CD4-positive, alpha-beta T cell treated with Interleukin-17A for 4 hours (primary cell): ENCODE measurements around the gene SF3B2.
"Not testable (repeated sequence)": the region's sequence is repeated elsewhere in the genome, so short reads cannot be mapped to it uniquely, and the experiment has no call there.

Experiments used
- DNase-seq: peaks from one replicate; pipeline ENCODE4 v3.0.0-alpha.2; 2020; ENCODE audit warnings: mixed read lengths

Gene SF3B2

DNA sequence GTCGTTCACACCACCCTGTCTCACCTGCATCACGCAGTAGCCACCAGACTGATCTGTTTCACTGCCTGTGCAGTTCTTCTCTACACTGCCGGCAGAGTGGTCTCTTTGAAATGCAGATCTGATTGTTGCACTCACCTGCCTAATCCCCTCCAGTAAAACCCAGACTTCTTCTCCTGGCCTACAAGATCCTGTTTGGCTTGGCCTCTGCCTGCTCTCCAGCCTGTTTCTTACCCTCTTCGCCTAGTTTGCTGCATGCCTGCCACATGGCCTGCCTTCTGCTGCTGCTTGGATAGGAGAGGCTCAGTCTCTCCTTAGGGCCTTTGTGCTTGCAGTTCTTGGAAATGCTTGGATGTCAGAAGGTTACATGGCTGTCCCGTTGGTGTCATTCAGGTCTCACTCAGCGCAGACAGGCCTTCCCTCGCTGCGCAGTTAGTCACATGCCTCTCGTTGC lies 59.9 kb downstream of the SF3B2 start:
- peak; percentile 33 for DNase-seq

DNA sequence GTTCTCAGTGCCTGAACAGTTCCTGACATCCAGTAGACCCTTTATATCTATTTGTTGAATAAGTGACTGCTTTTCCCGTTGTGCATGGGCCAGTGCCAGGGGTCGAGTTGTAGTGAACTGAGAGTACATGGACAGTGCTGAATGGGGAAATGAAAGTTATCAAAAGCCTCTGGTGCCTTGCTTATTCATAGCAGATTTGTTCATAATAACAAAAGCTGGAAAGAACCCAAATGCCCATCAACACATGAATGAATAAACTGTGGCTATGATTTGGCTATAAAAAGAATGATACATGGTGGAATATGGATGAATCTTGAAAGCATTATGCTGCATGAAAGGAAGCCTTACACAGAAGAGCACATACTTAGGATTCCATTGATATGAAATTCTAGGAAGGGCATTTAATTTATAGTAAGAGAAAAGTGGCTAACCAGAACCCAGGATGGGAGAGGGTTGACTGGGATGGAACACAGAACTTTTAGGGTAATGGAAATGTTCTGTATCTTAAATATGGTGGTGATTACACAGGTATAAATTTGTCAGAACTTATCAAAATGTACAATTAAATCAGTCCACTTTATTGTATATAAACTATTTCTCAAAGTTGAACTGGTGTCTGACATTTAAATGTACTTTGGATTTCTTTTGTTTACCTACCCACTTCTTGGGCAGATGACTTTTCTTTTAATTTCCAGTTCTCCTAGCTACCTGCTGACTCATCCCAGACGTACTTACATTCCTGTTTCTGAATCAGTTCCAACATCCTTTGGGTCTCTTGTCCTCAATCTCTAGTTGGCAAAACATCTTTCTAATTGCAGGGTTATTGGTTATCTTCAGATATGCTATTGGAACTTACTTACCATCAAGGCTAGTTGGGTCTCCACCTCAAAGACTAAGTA lies 60.7 kb downstream of the SF3B2 start:
- DNase-seq = no peak

DNA sequence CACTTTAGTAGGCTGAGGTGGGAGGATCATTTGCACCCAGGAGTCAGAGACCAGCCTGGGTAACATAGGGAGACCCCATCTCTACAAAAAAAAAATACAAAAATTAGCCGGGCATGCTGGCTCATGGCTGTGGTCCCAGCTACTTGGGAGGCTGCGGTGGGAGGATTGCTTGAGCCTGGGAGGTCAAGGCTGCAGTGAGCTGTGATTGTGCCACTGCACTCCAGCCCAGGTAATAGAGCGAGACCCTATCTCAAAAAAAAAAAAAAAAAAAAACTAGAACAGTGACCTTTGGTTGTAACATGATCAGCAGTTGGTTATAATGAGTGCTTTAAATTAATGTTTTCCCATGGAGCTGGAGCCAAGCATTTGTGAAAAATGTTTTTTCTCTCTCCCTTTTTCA lies 62.8 kb downstream of the SF3B2 start:
- DNase-seq = not testable (repeated sequence)

DNA sequence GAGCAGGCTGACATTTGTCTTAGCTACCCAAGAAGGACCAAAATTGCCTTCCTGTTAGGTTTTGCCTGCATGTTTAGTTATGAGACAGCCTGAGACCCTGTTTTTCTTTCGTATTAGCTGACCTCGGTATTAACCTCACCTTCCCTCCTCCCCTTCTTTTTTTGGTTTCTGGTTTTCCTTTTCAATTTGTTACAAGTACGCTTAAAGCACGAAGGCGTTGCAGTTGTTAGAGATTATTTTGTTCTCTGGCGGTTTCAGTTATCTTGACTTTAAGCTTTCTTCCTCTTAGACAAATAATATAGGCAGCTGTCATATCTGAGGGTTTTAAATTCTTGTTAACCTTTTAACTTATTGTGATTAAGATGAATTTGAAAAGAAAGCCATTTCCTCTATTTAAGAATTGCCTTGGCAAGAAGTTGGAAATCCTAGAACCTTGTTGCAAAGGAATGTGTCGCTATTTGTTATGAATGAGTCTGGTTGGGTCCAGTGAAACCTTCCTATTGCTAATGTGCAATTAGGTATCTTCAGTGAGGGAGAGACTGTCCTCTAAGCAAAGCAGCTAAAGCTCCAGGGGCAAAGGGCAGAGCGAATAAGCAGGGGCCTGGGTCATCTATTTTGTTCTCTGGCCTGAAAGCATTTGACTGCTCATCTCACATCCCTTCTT lies 63.6 kb downstream of the SF3B2 start:
- peak; percentile 35 for DNase-seq

DNA sequence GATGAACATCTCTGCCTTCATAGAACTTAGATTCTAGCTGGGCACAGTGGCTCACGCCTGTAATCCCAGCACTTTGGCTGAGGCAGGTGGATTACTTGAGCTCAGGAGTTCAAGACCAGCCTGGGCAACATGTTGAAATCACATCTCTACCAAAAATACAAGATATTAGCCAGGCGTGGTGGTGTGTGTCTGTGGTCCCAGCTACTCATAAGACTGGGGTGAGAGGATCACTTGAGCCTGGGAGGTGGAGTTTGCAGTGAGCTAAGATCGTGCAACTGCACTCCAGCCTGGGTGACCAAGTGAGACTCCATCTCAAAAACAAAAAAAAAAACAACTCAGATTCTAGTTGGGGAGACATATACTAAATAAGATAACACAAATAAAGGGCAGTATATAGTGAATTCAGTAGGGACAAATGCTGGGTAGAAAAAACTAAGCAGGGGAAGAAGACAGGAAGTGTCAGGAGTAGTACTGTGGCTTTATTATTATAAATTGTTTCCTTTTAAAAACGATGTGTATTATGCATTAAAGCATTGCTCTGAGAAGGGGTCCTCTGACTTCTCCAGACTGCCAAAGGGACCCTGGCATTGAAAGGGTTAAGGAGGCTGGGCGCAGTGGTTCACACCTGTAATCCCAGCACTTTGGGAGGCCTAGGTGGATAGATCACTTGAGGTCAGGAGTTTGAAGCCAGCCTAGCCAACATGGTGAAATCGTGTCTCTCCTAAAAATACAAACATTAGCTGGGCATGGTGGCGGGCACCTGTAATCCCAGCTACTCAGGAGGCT lies 64.6 kb downstream of the SF3B2 start:
- no peak for DNase-seq

DNA sequence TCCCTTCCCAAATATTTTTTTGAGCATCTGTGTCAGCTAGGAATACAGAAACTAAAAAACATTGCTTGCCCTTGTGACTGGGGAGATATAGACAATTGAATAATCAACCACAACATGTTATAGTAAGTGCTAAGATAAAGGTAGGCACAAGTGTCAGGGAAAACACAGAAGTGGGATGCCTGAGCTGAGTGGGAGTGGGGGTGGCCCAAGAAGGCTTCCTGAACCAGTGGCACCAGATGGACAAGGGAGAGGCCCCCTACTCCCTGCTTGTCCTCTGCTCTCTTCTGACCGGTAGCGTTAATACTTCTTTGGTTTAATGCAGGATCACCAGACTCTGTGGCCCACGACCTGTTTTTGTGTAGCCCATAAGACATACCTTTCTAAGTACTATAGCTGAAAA lies 66.7 kb downstream of the SF3B2 start:
- no peak for DNase-seq
